ENCODE results near the gene PGPEP1. TPM values are rescaled to one million over a fixed set of nuclear protein-coding genes. Genes with fewer than 3 reads are reported as not detected.
A peak's percentile ranks its signal among the peaks of the same experiment; 100 is the strongest.

PGPEP1 gene
- total and polyA plus RNA-seq, 4 donors: 13.0 to 41.6 (median 15.0) TPM

DNA sequence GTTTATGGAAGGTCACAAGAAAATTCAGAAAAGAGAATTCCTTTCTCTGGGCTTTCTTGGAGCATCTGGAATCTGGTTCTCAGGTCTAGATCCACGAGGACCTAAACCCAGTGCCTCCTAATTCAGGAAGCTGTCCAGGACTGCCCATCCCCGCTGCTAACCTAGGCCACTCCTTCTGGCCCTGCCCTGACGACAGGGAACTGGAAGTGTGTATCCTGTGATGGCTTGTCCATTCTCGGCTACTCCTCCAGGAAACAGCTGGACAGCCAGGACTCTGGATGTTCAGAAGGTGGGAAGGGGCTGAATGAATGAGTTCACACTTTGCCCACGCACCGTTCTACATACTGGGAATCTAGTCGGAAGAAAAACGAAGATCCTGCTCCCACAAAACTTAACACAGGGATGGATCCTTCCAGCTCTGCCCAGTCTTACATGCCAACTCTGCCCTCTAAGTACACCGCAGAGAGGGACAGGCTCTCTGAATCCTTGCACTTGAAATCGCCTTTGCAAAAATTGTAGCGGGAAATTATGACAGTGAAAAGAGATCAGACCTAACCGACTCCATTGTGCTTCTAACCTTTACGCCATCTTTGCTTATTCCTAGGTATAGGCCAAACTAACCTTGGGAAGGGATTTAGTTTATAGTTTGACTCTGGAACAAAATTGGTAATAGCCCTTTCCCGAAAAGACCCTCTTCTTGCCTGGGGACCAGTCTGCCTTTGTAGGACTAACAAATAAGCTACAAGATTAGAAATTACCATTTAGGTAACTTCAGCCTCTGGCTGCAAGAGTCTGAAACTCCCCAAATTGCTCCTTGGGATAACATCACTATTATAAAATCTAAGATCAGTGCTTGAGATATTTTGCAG, 19.3 kb upstream of the PGPEP1 start:
- Histone ChIP-seq H3K27me3 (ENCODE audit: control insufficient read depth in 3 of 3, insufficient read depth in 3 of 3, low read length in 2 of 3) (no peaks in the 10 kb centered on the region), H3K27ac (ENCODE audit: low read depth in 1 of 2, low read length in 1 of 2) (peak overlapping the region; percentile 92 to 98), H3K9ac (ENCODE audit: insufficient read depth in 1 of 2, low read length in 2 of 2) (peak overlapping the region in 1 of 2 donors; percentile 17), H3K4me3 (no peak overlapping the region), H3K36me3 (ENCODE audit: control insufficient read depth in 4 of 4, insufficient read depth in 4 of 4, low read length in 4 of 4) (no peaks in the 10 kb centered on the region), H3K9me3 (ENCODE audit: control insufficient read depth in 4 of 4, insufficient read depth in 3 of 4, low read length in 3 of 4) (no peaks in the 10 kb centered on the region), H3K4me1 (ENCODE audit: control insufficient read depth in 5 of 5, insufficient read depth in 5 of 5, low read length in 5 of 5) (peaks cover 4 to 28% (median 15%) of the 10 kb centered on the region in 5 donors)
- no peak for ATAC-seq (ENCODE audit: insufficient read depth, low FRiP score)
- 52 to 58% methylated on average over 14 of the region's 14 CpGs for WGBS, 2 donors
- DNase-seq: peak in 2 of 3 donors; percentile 43 to 63
- no peak for TF ChIP-seq CTCF (IDR thresholded peaks at IDR 0.05; ENCODE audit: control extremely low read depth, extremely low read depth)

DNA sequence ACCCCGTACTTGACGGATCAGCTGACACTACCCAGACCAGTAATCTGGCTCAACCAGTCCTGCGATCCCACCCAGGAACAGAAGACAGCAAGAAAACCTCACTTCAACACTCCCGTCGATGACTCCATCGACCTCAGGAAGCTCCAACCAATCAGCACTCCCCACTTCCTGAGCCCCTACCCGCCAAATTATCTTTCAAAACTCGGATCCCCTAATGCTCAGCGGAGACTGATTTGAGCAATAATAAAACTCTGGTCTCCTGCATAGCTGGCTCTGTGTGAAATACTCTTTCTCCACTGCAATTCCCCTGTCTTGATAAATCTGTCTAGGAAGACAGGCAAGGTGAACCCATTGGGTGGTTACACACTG, 18.7 kb upstream of the PGPEP1 start:
- DNase-seq: peak; percentile 60 to 72 (median 64)
- Histone ChIP-seq H3K4me1 (ENCODE audit: control insufficient read depth in 5 of 5, insufficient read depth in 5 of 5, low read length in 5 of 5) (peaks cover 4 to 28% (median 15%) of the 10 kb centered on the region in 5 donors), H3K27ac (ENCODE audit: low read depth in 1 of 2, low read length in 1 of 2) (peak overlapping the region; percentile 92 to 98), H3K36me3 (ENCODE audit: control insufficient read depth in 4 of 4, insufficient read depth in 4 of 4, low read length in 4 of 4) (no peaks in the 10 kb centered on the region), H3K9me3 (ENCODE audit: control insufficient read depth in 4 of 4, insufficient read depth in 3 of 4, low read length in 3 of 4) (no peaks in the 10 kb centered on the region), H3K4me3 (no peak overlapping the region), H3K9ac (ENCODE audit: insufficient read depth in 1 of 2, low read length in 2 of 2) (peak overlapping the region in 1 of 2 donors; percentile 17), H3K27me3 (ENCODE audit: control insufficient read depth in 3 of 3, insufficient read depth in 3 of 3, low read length in 2 of 3) (no peaks in the 10 kb centered on the region)
- no peak for ATAC-seq (ENCODE audit: insufficient read depth, low FRiP score)
- WGBS, 2 donors: 7 to 15% methylated on average over 9 of the region's 9 CpGs
- no peak for TF ChIP-seq CTCF (IDR thresholded peaks at IDR 0.05; ENCODE audit: control extremely low read depth, extremely low read depth)

GRCh38 chr19:18322318-18322758, 18.1 kb upstream of the PGPEP1 start:
- peak; percentile 71 to 78 (median 73) for DNase-seq
- 1 to 2% methylated on average over 7 of the region's 7 CpGs for WGBS, 2 donors
- no peak for TF ChIP-seq CTCF (IDR thresholded peaks at IDR 0.05; ENCODE audit: control extremely low read depth, extremely low read depth)
- H3K27me3 ChIP-seq (ENCODE audit: control insufficient read depth in 3 of 3, insufficient read depth in 3 of 3, low read length in 2 of 3): no peaks in the 10 kb centered on the region
- H3K9me3 ChIP-seq (ENCODE audit: control insufficient read depth in 4 of 4, insufficient read depth in 3 of 4, low read length in 3 of 4): no peaks in the 10 kb centered on the region
- H3K27ac ChIP-seq (ENCODE audit: low read depth in 1 of 2, low read length in 1 of 2): peak overlapping the region; percentile 92 to 98
- H3K4me3 ChIP-seq: peak overlapping the region; percentile 78
- peaks cover 4 to 28% (median 15%) of the 10 kb centered on the region in 5 donors for H3K4me1 ChIP-seq (ENCODE audit: control insufficient read depth in 5 of 5, insufficient read depth in 5 of 5, low read length in 5 of 5)
- no peak for ATAC-seq (ENCODE audit: insufficient read depth, low FRiP score)
- no peaks in the 10 kb centered on the region for H3K36me3 ChIP-seq (ENCODE audit: control insufficient read depth in 4 of 4, insufficient read depth in 4 of 4, low read length in 4 of 4)
- peak overlapping the region; percentile 78 to 91 for H3K9ac ChIP-seq (ENCODE audit: insufficient read depth in 1 of 2, low read length in 2 of 2)

Measured in lung (tissue), 12 donors.